PC-3 (cell line): ENCODE results near the gene DUSP8.

ENCODE experiments used
- EZH2 ChIP-seq: fragments of 300-600 bp; sonication (generic); IDR thresholded peaks from one replicate; pipeline ENCODE4 v1.6.1; 2017; ENCODE audit warnings: antibody characterized with exemption, mild to moderate bottlenecking, low read length; ENCODE audit not compliant: unreplicated experiment
- EZH2phosphoT487 ChIP-seq: fragments of 300-600 bp; sonication (generic); IDR thresholded peaks from 2 replicates; pipeline ENCODE4 v1.6.1; 2018; ENCODE audit warnings: mild to moderate bottlenecking, antibody characterized with exemption, low read length, borderline replicate concordance
- TF ChIP-seq, protein P1 (sequence below): fragments of 300-600 bp; sonication (generic); conservative IDR thresholded peaks from 2 replicates; pipeline ENCODE4 v1.5.1; 2017; ENCODE audit warnings: antibody characterized with exemption, low read depth, mild to moderate bottlenecking, low read length

DNA sequence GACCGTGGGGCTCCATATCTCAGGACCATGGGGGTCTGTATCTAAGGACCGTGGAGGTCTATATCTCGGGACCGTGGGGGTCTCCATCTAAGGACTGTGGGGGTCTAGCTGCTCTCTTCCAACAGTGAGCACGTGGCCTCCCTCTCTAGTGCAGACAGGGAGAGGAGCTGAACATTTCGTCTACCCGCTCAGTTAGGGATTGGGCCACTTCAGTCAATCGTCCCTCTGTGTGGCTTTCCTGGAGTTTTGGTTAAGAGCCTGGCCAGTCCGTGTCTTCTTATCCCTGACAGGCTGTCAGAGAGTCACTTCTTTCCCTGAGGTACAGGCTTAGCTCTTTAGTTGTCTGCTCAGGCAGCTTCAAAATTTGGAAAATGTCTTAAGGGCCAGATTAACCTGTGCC lies 9.9 kb upstream of the DUSP8 start:
- TF ChIP-seq, protein P1, sequence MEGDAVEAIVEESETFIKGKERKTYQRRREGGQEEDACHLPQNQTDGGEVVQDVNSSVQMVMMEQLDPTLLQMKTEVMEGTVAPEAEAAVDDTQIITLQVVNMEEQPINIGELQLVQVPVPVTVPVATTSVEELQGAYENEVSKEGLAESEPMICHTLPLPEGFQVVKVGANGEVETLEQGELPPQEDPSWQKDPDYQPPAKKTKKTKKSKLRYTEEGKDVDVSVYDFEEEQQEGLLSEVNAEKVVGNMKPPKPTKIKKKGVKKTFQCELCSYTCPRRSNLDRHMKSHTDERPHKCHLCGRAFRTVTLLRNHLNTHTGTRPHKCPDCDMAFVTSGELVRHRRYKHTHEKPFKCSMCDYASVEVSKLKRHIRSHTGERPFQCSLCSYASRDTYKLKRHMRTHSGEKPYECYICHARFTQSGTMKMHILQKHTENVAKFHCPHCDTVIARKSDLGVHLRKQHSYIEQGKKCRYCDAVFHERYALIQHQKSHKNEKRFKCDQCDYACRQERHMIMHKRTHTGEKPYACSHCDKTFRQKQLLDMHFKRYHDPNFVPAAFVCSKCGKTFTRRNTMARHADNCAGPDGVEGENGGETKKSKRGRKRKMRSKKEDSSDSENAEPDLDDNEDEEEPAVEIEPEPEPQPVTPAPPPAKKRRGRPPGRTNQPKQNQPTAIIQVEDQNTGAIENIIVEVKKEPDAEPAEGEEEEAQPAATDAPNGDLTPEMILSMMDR = no peak
- TF ChIP-seq EZH2 (no peak), EZH2phosphoT487 (no peak)
